ENCODE results near the gene IQSEC2.

Gene IQSEC2

GRCh38 chrX:53266914-53267313 is 14.5 kb downstream of the IQSEC2 start:
- no peak for DNase-seq

GRCh38 chrX:53265771-53266574 is 15.4 kb downstream of the IQSEC2 start:
- DNase-seq = no peak

- peak; percentile 75 to 79 for DNase-seq
Measured at GRCh38 chrX:53263597-53264094, 17.7 kb downstream of the IQSEC2 start.

- DNase-seq = peak; percentile 35 to 46
Measured at GRCh38 chrX:53262918-53263394, 18.4 kb downstream of the IQSEC2 start.

GRCh38 chrX:53262189-53262917 is 19.0 kb downstream of the IQSEC2 start:
- no peak for DNase-seq

DNA sequence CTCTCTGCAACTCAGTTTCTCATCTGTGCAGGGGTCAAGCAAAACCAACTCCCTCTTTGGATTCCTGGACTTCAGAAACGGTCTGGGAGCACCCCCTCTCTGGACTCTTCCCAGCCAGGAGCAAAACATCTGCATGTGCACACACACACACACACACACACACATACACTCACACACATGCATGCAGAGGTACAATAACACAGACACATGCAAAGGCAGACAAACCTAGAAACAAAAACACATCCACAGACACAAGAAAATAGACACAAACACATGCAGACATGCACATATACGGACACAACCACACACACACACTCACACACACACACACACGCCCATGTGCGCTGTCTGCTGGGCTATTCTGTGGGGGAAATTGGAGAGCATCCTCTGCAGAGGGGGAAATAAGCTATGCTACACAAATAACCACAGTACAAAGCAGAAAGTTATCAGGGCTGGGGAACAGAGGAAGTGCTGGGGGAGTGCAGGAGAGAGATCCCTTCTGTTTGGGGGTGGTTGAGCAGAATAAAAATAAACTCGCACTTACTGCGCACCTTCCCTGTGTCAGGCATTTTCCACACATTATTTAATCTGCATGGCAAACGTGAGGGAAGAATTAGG is 19.9 kb downstream of the IQSEC2 start:
- DNase-seq = no peak

DNA sequence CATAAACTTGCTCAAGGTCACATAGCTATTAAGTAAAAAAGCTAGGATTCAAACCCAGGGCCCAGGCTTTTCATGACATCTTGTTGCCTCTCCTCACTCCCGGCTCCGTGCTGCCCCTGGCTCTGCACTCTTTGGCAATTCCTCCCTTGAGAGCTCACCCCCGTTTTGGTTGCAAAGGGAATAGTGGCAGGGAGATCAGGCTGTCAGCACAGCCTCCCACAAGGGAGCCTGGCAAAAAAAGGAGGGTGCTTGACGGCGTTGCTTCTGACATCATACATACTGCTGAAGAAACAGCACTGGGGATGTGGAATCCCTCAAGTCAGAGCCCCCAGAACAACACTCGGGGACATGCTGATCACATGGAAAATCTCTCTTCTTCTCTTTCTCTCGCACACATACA is 20.5 kb downstream of the IQSEC2 start:
- DNase-seq = no peak

- no peak for DNase-seq
Measured at GRCh38 chrX:53257670-53258423, 23.5 kb downstream of the IQSEC2 start.

DNA sequence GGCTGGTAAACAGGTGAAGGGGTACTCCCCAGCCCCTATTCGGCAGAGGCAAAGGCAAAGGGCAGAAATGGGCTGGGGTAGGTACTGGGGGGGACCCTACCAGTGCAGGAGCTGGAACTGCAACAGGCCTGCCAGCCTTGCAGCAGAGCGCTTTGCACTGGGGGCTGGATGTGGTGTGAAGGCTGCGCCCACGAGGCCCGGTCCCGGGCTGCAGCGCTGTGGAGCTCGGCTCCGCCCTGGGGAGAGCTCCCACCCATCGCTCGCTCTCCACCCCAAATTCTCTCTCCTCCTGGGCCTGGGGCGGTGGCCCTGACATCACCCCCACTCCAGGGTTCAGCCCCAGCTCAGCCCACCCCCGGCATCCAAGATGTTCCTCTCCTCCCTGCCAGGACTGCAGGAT is 24.2 kb downstream of the IQSEC2 start:
- DNase-seq = no peak

- no peak for DNase-seq
Measured at GRCh38 chrX:53256446-53257041, 24.8 kb downstream of the IQSEC2 start.

DNA sequence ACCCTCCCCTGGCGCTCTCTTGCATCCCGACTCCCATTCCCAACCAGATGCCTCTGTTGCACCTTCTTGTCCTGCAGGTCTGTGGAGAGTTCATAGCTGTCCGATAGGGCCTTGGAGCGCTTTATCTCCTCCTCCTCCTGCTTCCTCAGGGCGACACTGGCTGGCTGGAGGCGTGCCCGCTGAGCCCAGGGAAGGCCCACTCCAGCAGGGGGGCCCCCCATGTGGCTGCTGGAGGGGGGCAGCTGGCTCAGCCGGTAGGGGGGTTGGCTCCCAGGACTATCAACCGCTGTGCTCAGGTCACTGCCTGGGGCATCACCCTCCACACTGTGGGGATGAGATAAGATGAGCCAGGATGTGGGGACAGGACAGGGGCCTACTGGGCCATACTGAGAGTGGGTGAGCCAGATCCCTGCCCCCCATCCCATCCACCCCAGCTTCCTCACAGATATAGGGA is 25.6 kb downstream of the IQSEC2 start:
- no peak for DNase-seq

DNA sequence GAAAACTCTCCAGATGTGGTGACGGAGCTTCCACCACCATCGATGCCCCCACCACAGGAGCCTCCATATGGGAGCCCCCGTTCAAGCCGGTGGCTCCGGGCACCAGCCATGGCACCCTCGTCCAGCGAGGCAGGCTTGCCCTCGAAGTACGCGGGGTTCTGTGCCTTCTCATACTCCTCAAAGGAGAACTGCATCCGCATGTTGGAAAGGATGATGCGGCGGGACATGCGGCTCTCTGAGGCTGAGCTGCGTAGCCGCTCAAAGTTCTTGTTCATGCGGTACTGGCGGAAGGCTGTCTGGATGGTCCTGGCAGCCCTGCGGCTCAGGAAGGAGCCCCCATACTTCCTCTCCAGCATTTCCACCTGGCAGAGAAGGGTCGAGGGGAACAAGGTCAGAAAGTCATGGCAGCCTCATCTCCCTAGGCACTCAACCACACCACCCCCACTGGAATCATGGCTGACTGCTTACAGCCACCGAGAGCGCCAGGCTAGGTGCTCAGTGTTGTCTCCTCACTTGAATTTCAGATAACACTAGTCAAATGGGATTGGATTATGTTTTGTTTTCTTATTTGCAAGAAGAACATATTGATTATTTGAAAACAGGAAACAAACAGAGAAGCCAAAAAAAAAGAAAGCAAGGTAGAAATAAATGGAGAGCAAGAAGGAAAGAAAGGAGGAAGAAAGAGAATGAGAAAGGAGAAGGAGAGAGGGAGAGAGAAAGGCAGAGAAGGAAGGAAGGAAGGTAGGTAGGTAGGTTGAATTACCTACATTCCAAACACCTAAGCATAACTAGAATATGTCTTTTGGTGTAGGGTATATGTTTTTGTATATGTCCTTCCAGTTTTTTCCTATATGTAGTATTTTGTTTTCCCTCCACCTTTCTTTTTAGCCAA is 26.6 kb downstream of the IQSEC2 start:
- no peak for DNase-seq

DNA sequence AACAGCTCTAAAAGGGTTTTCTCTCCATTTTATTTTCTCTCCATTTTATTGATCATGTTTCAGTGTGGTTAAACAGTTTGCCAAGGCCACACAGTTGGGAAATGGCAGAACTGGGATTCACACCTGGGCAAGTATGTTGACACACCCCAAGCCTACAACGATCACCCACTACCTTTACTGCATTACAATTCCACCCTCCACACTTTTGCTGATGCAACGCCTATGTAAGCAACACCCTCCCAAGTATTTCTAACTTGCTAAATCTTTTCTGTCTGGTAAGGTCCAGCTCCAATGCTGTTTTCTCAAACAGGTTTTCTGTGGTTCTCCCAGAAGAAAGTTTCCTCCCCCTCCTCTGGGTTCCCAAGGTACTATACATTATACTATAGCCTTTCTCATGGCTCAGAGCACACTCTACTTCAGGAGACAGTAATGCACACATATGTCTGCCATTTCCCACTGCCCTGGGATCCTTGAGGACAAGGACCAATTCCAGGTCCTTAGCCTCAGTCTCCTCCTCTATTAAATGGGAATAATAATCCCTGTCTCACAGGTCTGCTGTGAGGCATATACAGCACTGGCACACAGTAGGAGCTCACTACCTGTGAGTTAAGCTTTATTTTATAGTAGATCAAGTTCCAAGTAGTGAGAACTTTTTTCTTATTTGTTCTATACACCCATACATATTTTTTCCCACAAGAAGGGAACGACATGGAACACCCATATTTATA is 27.9 kb downstream of the IQSEC2 start:
- DNase-seq = no peak

- DNase-seq = no peak
Measured at GRCh38 chrX:53251307-53251706, 30.1 kb downstream of the IQSEC2 start.

GRCh38 chrX:53250556-53250955 is 30.8 kb downstream of the IQSEC2 start:
- no peak for DNase-seq

DNA sequence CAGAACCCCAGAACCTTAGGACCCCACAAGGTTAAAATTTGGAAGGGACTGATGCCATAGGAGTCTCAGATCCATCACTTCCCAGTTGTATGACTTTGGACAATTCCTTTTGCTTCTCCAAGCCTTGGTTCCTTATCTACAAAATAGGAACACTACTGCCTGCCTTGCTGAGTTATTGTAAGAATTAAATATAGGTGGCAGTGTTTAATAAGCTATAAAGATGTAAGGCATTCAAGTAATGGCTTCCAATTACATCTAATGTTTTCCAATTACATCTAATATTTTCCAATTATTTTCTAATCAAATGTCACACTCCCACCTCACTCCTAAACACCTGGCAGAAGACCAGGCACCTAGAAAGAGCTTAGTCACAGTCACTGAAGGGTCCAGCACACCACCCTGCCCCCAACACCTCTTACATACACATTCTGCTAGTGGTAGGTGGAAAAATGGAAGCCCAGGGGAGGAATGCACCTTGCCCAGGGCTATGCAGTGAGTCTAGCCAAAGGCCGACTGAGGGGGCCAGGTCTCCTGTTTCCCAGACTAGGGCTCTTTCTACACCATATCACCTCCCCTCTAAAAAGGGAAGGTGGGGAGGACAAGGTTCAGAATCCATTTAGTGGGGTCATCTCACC is 31.9 kb downstream of the IQSEC2 start:
- DNase-seq = no peak

DNA sequence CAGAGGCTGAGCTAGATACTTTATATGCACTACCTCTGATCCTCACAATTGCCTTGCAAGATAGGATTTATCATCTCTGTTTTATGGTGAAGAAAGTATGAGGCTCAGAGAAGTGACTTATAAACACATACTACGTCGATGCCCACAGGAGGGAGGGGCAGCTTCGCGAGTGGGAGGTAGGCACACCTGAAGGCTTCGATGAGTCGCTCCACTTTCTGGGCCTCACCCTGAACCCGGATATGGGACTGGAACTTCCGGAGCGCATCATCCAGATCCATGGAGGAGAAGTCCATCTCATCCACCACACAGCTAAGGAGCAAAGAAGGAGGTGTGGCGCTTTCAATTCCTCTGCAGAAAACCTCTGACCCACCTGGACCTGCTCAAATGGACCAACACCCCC is 33.5 kb downstream of the IQSEC2 start:
- DNase-seq = no peak

DNA sequence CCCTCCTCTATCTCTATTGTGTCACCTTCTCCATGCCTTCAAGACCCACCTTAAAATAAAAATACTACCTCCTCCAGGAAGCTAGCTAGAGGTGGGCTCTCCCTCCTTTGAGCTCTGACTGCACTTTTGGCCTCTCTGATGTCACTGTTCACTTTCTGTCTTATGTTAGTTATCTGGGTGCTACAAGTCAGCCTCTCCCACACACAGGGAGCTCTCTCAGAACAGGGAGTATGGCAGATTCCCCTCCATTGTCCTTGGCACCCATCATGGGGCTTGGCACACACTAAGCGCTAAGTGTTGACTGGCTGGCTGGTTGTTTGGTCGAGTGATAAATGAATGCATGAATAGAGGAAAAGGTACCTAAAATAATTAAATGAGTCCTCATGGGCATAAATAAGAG is 35.2 kb downstream of the IQSEC2 start:
- DNase-seq = no peak

DNA sequence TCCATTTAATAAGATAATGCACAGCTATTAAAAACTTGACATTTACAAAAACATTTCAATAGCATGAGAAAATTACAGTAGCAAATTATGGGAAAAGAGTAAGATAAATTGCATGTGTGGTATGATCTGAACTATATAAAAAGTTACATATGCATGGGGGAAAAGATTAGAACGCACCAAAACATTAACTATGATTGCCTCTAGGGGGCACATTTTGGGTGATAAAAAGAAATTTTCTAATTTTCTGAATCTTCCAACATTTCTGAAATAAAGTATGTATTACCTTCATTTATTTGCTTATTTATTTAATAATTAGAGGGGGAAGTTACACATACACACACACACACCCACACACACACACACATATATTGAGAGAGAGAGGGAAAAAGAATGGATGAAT is 36.8 kb downstream of the IQSEC2 start:
- DNase-seq = no peak

- DNase-seq = no peak
Measured at GRCh38 chrX:53242310-53242709, 39.1 kb downstream of the IQSEC2 start.

Data from activated T-cell treated with anti-CD3 and anti-CD28 coated beads, Interleukin-2, amount 50 U/mL, for 48 hours (primary cell).